ENCODE results near the gene HEBP2. TPM values are rescaled to one million over a fixed set of nuclear protein-coding genes. Genes with fewer than 3 reads are reported as not detected.

HEBP2 gene
- total RNA-seq, 4 donors from 2014 or later: 8.5 to 80.7 (median 35.1) TPM

DNA sequence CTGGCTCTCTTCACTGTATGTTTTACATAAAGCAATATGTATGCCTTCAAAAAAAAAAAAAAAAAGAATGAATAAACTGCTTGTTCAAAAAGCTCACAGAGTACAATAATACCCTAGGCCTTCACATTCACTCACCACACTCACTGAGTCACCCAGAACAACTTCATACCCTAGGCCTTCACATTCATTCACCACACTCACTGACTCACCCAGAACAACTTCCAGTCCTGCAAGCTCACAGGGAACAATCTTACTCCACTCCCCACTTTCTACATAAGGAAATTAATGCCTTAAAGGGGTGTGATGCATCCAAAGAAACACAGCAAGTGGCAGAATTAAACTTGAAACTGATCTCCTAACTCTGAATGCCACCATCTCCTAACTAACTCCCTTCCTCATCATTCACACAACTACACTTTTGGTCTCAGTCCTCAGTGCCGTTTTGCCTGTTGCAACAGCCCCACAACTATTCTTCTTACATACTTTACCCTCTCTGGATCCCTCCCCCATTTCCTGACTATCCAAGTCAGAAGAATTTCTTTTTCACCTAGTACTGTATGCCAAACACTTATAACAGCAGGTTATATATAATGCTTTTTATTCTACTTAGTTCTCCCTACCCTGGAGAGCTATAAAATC lies 61.1 kb downstream of the HEBP2 start:
- no peak for TF ChIP-seq POLR2A (IDR thresholded peaks at IDR 0.05)
- TF ChIP-seq, protein P1, sequence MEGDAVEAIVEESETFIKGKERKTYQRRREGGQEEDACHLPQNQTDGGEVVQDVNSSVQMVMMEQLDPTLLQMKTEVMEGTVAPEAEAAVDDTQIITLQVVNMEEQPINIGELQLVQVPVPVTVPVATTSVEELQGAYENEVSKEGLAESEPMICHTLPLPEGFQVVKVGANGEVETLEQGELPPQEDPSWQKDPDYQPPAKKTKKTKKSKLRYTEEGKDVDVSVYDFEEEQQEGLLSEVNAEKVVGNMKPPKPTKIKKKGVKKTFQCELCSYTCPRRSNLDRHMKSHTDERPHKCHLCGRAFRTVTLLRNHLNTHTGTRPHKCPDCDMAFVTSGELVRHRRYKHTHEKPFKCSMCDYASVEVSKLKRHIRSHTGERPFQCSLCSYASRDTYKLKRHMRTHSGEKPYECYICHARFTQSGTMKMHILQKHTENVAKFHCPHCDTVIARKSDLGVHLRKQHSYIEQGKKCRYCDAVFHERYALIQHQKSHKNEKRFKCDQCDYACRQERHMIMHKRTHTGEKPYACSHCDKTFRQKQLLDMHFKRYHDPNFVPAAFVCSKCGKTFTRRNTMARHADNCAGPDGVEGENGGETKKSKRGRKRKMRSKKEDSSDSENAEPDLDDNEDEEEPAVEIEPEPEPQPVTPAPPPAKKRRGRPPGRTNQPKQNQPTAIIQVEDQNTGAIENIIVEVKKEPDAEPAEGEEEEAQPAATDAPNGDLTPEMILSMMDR (IDR thresholded peaks at IDR 0.05): no peak
- intact Hi-C loops (cut with DNase I; ENCODE audit: low total_unique reads): no loop called here
- Histone ChIP-seq H3K9me3 (no peaks in the 10 kb centered on the region), H3K4me1 (no peaks in the 10 kb centered on the region), H3K4me3 (no peak overlapping the region), H3K27ac (no peak overlapping the region), H3K36me3 (no peaks in the 10 kb centered on the region), H3K27me3 (no peaks in the 10 kb centered on the region)
- DNase-seq: no peak

DNA sequence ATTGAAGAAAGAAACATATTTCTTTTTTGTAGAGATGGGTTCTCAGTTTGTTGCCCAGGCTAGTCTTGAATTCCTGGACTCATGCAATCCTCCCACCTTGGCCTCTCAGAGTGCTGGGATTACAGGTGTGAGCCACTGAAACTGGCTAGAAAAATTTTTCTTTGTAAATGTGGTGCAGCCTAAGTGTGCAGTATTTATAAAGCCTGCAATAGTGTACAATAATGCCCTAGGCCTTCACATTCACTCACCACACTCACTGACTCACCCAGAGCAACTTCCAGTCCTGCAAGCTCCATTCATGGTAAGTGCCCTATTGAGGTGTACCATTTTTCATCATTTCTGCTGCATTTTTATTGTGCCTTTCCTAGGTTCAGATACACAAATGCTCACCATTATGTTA lies 63.9 kb downstream of the HEBP2 start:
- Histone ChIP-seq H3K4me1 (no peaks in the 10 kb centered on the region), H3K27ac (no peak overlapping the region), H3K4me3 (no peak overlapping the region), H3K36me3 (no peaks in the 10 kb centered on the region), H3K27me3 (no peaks in the 10 kb centered on the region), H3K9me3 (no peaks in the 10 kb centered on the region)
- no peak for DNase-seq
- TF ChIP-seq, protein P1 (IDR thresholded peaks at IDR 0.05): no peak
- no peak for TF ChIP-seq POLR2A (IDR thresholded peaks at IDR 0.05)
- intact Hi-C loops (cut with DNase I; ENCODE audit: low total_unique reads): no loop called here

DNA sequence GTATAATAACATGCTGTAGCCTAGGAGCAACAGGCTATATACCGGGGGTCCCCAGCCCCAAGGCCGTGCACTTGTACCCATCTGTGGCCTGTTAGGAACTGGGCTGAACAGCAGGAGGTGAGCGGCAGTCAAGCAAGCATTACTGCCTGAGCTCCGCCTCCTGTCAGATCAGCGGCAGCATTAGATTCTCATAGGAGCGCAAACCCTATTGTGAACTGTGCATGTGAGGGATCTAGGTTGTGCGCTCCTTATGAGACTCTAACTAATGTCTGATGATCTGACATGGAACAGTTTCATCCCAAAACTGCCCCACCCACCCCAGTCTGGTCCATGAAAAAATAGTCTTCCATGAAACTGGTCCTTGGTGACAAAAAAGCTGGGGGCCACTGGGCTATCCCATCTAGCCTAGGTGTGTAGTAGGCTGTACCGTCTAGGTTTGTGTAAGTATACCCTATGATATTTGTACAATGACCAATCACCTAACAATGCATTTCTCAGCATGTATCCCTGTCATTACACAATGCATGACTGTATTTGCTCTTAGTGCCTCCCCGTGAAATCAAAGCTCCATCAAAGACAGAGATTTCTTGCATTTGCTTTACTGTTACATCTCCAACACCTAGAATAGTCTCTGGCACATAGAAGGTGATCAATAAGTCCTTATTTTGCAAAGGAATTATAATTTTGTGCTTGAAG lies 64.4 kb downstream of the HEBP2 start:
- H3K9me3 ChIP-seq: no peaks in the 10 kb centered on the region
- no peak overlapping the region for H3K27ac ChIP-seq
- H3K4me1 ChIP-seq: no peaks in the 10 kb centered on the region
- no peak overlapping the region for H3K4me3 ChIP-seq
- TF ChIP-seq, protein P1 (IDR thresholded peaks at IDR 0.05): no peak
- TF ChIP-seq POLR2A (IDR thresholded peaks at IDR 0.05): no peak
- no peaks in the 10 kb centered on the region for H3K27me3 ChIP-seq
- H3K36me3 ChIP-seq: no peaks in the 10 kb centered on the region
- intact Hi-C loops (cut with DNase I; ENCODE audit: low total_unique reads): no loop called here
- DNase-seq: no peak

Small RNAs within 50 kb of the gene (microRNA-seq; reads per million reads assigned to microRNA genes)
- not detected for gene MIR3145 (ENCODE audit: borderline microRNAs expressed, borderline replicate concordance)

Small RNAs within 50 kb of the gene (small RNA-seq; reads per million reads assigned to genes)
- not detected for gene AL031003.1
- gene AL391669.1: not detected
- gene MIR3145: not detected

Other genes starting within 250 kb of the HEBP2 start
- gene ARFGEF3, start 242.3 kb upstream of the HEBP2 start, total RNA-seq: 1 to 10 TPM in 3 of 4 donors, under 1 TPM in 1; 0.88 to 5.8 (median 2.4) TPM
- not detected for gene PBOV1, start 185.7 kb upstream of the HEBP2 start, total RNA-seq
- not detected for gene SMIM28, start 26.3 kb upstream of the HEBP2 start, total RNA-seq
- gene NHSL1, start 95.3 kb downstream of the HEBP2 start, total RNA-seq: 10 to 100 TPM in 1 of 4 donors, 1 to 10 TPM in 3; 2.8 to 30.9 (median 7.9) TPM